ENCODE results near the gene DNAJC22. TPM values are rescaled to one million over a fixed set of nuclear protein-coding genes. Genes with fewer than 3 reads are reported as not detected.

DNAJC22 gene
- total and polyA plus RNA-seq, 9 of the 15 experiments (the other 6 are each of a cell fraction or from before 2014, with no cell fraction given), result 0.10 to 1.2 (median 0.47) TPM

- TF ChIP-seq, protein P1, sequence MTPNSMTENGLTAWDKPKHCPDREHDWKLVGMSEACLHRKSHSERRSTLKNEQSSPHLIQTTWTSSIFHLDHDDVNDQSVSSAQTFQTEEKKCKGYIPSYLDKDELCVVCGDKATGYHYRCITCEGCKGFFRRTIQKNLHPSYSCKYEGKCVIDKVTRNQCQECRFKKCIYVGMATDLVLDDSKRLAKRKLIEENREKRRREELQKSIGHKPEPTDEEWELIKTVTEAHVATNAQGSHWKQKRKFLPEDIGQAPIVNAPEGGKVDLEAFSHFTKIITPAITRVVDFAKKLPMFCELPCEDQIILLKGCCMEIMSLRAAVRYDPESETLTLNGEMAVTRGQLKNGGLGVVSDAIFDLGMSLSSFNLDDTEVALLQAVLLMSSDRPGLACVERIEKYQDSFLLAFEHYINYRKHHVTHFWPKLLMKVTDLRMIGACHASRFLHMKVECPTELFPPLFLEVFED (CRISPR knock-in tag; conservative IDR thresholded peaks at IDR 0.05), result no peak
- no peak for TF ChIP-seq ATF7 (IDR thresholded peaks at IDR 0.05)
- peak; percentile 67 for TF ChIP-seq NFIC (IDR thresholded peaks at IDR 0.05)
- TF ChIP-seq, protein P2, sequence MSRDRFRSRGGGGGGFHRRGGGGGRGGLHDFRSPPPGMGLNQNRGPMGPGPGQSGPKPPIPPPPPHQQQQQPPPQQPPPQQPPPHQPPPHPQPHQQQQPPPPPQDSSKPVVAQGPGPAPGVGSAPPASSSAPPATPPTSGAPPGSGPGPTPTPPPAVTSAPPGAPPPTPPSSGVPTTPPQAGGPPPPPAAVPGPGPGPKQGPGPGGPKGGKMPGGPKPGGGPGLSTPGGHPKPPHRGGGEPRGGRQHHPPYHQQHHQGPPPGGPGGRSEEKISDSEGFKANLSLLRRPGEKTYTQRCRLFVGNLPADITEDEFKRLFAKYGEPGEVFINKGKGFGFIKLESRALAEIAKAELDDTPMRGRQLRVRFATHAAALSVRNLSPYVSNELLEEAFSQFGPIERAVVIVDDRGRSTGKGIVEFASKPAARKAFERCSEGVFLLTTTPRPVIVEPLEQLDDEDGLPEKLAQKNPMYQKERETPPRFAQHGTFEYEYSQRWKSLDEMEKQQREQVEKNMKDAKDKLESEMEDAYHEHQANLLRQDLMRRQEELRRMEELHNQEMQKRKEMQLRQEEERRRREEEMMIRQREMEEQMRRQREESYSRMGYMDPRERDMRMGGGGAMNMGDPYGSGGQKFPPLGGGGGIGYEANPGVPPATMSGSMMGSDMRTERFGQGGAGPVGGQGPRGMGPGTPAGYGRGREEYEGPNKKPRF (IDR thresholded peaks at IDR 0.05; ENCODE audit: low read depth, low read length), result no peak
- no peak for TF ChIP-seq TAF9B (IDR thresholded peaks at IDR 0.05; ENCODE audit: partially characterized antibody)
- no peak for TF ChIP-seq SAP30 (IDR thresholded peaks at IDR 0.05; ENCODE audit: borderline replicate concordance, insufficient read depth, low read depth, low read length, poor library complexity, severe bottlenecking)
- no peak for TF ChIP-seq HEY1 (CRISPR knock-in tag; IDR thresholded peaks at IDR 0.05; ENCODE audit: borderline replicate concordance)
- no peak for TF ChIP-seq MEF2A (IDR thresholded peaks at IDR 0.05; ENCODE audit: control insufficient read depth, low read depth, low read length)
- TF ChIP-seq, protein P3, sequence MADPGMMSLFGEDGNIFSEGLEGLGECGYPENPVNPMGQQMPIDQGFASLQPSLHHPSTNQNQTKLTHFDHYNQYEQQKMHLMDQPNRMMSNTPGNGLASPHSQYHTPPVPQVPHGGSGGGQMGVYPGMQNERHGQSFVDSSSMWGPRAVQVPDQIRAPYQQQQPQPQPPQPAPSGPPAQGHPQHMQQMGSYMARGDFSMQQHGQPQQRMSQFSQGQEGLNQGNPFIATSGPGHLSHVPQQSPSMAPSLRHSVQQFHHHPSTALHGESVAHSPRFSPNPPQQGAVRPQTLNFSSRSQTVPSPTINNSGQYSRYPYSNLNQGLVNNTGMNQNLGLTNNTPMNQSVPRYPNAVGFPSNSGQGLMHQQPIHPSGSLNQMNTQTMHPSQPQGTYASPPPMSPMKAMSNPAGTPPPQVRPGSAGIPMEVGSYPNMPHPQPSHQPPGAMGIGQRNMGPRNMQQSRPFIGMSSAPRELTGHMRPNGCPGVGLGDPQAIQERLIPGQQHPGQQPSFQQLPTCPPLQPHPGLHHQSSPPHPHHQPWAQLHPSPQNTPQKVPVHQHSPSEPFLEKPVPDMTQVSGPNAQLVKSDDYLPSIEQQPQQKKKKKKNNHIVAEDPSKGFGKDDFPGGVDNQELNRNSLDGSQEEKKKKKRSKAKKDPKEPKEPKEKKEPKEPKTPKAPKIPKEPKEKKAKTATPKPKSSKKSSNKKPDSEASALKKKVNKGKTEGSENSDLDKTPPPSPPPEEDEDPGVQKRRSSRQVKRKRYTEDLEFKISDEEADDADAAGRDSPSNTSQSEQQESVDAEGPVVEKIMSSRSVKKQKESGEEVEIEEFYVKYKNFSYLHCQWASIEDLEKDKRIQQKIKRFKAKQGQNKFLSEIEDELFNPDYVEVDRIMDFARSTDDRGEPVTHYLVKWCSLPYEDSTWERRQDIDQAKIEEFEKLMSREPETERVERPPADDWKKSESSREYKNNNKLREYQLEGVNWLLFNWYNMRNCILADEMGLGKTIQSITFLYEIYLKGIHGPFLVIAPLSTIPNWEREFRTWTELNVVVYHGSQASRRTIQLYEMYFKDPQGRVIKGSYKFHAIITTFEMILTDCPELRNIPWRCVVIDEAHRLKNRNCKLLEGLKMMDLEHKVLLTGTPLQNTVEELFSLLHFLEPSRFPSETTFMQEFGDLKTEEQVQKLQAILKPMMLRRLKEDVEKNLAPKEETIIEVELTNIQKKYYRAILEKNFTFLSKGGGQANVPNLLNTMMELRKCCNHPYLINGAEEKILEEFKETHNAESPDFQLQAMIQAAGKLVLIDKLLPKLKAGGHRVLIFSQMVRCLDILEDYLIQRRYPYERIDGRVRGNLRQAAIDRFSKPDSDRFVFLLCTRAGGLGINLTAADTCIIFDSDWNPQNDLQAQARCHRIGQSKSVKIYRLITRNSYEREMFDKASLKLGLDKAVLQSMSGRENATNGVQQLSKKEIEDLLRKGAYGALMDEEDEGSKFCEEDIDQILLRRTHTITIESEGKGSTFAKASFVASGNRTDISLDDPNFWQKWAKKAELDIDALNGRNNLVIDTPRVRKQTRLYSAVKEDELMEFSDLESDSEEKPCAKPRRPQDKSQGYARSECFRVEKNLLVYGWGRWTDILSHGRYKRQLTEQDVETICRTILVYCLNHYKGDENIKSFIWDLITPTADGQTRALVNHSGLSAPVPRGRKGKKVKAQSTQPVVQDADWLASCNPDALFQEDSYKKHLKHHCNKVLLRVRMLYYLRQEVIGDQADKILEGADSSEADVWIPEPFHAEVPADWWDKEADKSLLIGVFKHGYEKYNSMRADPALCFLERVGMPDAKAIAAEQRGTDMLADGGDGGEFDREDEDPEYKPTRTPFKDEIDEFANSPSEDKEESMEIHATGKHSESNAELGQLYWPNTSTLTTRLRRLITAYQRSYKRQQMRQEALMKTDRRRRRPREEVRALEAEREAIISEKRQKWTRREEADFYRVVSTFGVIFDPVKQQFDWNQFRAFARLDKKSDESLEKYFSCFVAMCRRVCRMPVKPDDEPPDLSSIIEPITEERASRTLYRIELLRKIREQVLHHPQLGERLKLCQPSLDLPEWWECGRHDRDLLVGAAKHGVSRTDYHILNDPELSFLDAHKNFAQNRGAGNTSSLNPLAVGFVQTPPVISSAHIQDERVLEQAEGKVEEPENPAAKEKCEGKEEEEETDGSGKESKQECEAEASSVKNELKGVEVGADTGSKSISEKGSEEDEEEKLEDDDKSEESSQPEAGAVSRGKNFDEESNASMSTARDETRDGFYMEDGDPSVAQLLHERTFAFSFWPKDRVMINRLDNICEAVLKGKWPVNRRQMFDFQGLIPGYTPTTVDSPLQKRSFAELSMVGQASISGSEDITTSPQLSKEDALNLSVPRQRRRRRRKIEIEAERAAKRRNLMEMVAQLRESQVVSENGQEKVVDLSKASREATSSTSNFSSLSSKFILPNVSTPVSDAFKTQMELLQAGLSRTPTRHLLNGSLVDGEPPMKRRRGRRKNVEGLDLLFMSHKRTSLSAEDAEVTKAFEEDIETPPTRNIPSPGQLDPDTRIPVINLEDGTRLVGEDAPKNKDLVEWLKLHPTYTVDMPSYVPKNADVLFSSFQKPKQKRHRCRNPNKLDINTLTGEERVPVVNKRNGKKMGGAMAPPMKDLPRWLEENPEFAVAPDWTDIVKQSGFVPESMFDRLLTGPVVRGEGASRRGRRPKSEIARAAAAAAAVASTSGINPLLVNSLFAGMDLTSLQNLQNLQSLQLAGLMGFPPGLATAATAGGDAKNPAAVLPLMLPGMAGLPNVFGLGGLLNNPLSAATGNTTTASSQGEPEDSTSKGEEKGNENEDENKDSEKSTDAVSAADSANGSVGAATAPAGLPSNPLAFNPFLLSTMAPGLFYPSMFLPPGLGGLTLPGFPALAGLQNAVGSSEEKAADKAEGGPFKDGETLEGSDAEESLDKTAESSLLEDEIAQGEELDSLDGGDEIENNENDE (IDR thresholded peaks at IDR 0.05; ENCODE audit: low read depth, low read length), result no peak
- TF ChIP-seq KLF10 (CRISPR knock-in tag; IDR thresholded peaks at IDR 0.05), result no peak
- TF ChIP-seq NFRKB (IDR thresholded peaks at IDR 0.05; ENCODE audit: low read depth), result no peak
- peak; percentile 39; the same call in 1 of the 2 replicates for TF ChIP-seq KDM2B (CRISPR knock-in tag; IDR thresholded peaks at IDR 0.05)
Measured at GRCh38 chr12:49347311-49348193, 864 bp downstream of the DNAJC22 start (continued).
